Activated T-cell treated with anti-CD3 and anti-CD28 coated beads, Interleukin-2, amount 50 U/mL, for 48 hours (primary cell): ENCODE data around the gene TRUB1.
"Not testable (repeated sequence)": the region's sequence is repeated elsewhere in the genome, so short reads cannot be mapped to it uniquely, and the experiment has no call there.

Source experiments
- DNase-seq, 2 experiments: peaks; one replicate each; pipeline ENCODE4 v3.0.0-alpha.2; 2020

The TRUB1 gene

GRCh38 chr10:114925587-114926586, 12.1 kb upstream of the TRUB1 start:
- DNase-seq, result peak in 1 of 2 experiments; percentile 44

- DNase-seq, result no peak
Observed at GRCh38 chr10:114928818-114929217, 9.2 kb upstream of the TRUB1 start.

- DNase-seq, result no peak
Observed at GRCh38 chr10:114930320-114930719, 7.7 kb upstream of the TRUB1 start.

- no peak for DNase-seq
Observed at GRCh38 chr10:114931072-114931679, 6.8 kb upstream of the TRUB1 start.

GRCh38 chr10:114932225-114932624, 5.8 kb upstream of the TRUB1 start:
- DNase-seq, result no peak

- no peak for DNase-seq
Observed at GRCh38 chr10:114932945-114933344, 5.0 kb upstream of the TRUB1 start.

- DNase-seq, result no peak
Observed at GRCh38 chr10:114933588-114933987, 4.4 kb upstream of the TRUB1 start.

GRCh38 chr10:114933995-114934394, 4.0 kb upstream of the TRUB1 start:
- DNase-seq, result not testable (repeated sequence)

GRCh38 chr10:114938856-114939193, 830 bp downstream of the TRUB1 start:
- DNase-seq, result no peak

GRCh38 chr10:114940735-114941134, 2.7 kb downstream of the TRUB1 start:
- DNase-seq, result no peak

- no peak for DNase-seq
Observed at GRCh38 chr10:114943000-114943399, 5.0 kb downstream of the TRUB1 start.

GRCh38 chr10:114953047-114953446, 15.1 kb downstream of the TRUB1 start:
- DNase-seq, result no peak

GRCh38 chr10:114955984-114956383, 18.0 kb downstream of the TRUB1 start:
- DNase-seq, result no peak

- no peak for DNase-seq
Observed at GRCh38 chr10:114956466-114956865, 18.5 kb downstream of the TRUB1 start.

GRCh38 chr10:114957122-114957521, 19.1 kb downstream of the TRUB1 start:
- no peak for DNase-seq

- no peak for DNase-seq
Observed at GRCh38 chr10:114957673-114958072, 19.7 kb downstream of the TRUB1 start.

- DNase-seq, result no peak
Observed at GRCh38 chr10:114962441-114962840, 24.4 kb downstream of the TRUB1 start.

- no peak for DNase-seq
Observed at GRCh38 chr10:114963908-114964307, 25.9 kb downstream of the TRUB1 start.

- no peak for DNase-seq
Observed at GRCh38 chr10:114967071-114967470, 29.1 kb downstream of the TRUB1 start.

- DNase-seq, result no peak
Observed at GRCh38 chr10:114970515-114970914, 32.5 kb downstream of the TRUB1 start.

GRCh38 chr10:114973306-114973705, 35.3 kb downstream of the TRUB1 start:
- no peak for DNase-seq

GRCh38 chr10:114973997-114974396, 36.0 kb downstream of the TRUB1 start:
- DNase-seq, result no peak

GRCh38 chr10:114974625-114975024, 36.6 kb downstream of the TRUB1 start:
- DNase-seq, result no peak

GRCh38 chr10:114975091-114975490, 37.1 kb downstream of the TRUB1 start:
- DNase-seq, result no peak
